Putamen (tissue), 1 donor: ENCODE measurements around the gene SMCO4.
"Not testable (repeated sequence)": the region's sequence is repeated elsewhere in the genome, so short reads cannot be mapped to it uniquely, and the experiment has no call there.

Experiments
- DNase-seq: peaks from one replicate; pipeline ENCODE4 v3.0.0-alpha.2; 2016; ENCODE audit warnings: low spot score

Gene SMCO4, protein sequence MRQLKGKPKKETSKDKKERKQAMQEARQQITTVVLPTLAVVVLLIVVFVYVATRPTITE

DNA sequence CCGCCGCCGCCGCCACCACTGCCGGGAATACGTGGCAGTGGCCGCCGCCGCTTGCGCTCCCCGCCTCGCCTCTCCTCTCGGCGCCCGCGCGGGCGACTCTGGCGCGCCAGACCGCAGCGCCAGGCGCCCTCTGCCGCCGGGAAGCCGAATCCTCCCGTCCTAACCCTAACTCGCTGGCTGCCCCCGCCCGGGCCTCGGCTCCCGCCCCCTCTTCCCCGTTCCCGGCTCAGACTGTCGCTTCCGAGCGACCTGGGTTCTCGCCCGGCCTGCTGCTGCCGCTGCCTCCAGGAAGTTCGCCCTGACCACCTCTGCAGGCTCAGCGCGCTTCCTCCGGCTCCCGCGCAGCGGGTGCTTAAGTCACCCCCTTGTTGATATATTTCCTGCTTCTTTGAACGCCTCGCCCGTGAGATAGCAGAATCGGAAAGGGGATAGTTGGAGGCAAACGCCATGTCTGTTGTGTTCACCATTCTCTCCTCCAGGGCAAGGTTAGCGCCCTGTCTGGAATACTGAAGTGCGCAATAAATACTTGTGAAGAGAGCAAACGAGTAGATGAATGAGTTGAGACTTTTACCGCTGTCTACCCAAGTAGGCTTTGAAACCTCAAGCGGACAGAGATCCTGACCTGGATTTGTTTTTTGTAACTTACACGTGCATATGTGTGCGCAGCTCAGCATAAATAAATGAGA is at the start of gene SMCO4:
Gene SMCO4 (minus strand): TSS at position 100 of the 686 bp plus-strand sequence. CDS start 64,202 bp downstream, outside the sequence.
- peak; percentile 65 for DNase-seq

DNA sequence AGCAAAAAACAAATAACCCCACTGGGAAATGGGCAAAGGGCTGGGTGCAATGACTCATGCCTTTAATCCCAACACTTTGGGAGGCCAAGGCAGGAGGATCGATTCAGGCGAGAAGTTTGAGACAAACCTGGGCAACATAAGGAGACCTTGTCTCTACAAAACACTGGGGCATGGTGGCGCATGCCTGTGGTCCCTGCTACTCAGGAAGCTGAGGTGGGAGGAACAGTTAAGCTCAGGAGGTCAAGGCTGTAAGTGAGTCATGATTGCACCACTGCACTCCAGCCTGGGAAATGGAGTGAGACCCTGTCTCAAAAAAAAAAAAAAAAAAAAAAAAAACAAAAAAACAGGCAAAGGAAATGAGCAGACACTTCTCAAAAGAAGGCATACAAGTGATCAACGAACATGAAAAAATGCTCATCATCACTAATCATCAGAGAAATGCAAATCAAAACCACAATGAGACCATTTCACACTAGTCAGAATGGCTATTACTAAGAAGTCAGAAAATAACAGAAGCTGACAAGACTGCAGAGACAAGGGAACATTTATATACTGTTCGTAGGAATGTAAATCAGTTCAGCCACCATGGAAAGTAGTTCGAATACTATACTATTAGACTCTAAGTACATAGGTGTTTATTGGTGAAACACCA is 48.2 kb upstream of the SMCO4 start:
- DNase-seq: no peak

DNA sequence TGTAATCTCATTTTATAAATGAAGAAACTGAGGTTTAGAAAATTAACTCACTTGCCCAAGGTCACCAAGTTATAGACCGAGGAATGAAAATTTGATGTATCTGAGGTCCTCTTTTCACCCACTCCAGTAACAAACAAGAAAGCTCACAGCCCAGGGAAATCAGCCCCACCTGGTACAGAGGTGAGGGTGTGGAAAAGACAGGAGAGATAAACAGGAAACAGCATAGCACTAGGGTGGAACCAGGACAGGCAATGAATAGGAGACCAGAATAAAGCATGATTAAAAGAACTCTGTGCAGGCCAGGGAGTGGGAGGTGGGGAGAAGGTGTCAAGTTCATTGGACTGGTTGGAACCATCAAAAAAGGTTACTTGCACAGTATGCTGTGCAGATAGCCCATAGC is 46.2 kb upstream of the SMCO4 start:
- DNase-seq: no peak

DNA sequence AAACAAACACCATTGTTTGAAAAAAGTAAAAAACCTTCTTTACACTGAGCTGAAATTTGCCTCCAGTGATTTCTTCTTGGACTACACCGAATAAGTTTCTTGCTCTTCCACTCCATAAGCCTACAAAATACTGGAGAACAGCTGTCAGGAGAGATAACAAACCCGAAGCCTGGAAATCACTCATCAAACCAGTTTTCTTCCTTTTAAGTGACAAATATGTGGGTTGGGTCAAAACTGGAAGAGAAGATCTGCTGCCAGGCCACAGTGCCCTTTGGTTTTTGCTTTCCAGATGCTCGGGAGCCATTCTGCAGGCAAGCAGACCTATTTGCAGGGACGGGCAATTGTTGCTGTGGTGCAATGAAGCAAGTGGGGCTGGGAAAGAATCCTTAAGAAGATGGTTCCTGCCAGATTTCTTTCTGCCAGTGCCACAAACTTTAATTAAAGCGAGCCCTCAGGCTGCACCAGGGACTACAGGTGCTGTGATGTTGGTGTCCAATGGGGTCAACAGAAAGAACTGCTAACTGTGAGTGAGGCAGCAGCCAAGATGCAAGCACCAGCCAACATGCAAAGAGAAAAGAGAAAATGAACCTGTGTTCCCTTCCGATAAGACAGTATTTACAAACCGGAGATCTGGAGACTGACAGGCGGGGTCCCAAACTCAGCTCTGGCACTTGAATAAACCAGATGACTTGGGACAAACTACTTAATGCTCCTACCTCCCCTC is 44.8 kb upstream of the SMCO4 start:
- no peak for DNase-seq

DNA sequence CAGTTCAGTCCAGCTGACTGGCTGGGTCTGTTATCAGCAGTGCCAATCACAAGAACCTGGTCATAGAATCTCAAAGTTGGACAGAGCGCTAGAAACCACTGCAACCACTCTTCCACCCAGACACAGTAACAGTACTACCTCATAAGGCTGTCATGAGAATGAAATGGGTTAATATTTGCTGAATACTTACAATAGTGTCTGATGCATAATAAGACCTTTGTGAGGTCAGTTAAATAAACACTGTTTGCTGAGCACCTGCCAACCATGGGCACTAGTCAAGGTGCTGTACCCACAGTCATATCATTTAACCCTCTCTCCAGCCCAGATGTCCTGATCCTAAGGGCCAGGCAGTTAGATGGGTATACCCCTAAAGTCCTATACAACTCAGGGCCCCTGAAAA is 44.2 kb upstream of the SMCO4 start:
- DNase-seq: not testable (repeated sequence)

DNA sequence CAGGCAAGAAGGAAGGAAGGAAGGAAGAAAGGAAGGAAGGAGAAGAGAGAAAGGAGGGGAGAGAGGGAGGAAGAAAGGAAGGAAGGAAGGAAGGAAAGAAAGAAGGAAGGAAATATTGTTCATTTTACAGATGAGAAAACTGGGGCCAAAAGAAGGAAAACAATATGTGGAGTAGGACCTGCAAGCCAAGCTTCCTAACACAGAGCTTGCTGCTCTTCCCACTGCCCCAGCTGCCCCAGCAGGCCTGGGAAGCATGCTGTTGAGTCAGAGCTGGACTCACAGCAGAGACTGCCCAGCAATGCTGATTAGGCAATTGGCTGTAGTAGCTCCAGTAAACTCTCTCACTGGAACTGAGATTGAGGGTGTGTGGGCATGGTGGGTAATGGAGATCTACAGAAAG is 42.6 kb upstream of the SMCO4 start:
- DNase-seq: no peak

DNA sequence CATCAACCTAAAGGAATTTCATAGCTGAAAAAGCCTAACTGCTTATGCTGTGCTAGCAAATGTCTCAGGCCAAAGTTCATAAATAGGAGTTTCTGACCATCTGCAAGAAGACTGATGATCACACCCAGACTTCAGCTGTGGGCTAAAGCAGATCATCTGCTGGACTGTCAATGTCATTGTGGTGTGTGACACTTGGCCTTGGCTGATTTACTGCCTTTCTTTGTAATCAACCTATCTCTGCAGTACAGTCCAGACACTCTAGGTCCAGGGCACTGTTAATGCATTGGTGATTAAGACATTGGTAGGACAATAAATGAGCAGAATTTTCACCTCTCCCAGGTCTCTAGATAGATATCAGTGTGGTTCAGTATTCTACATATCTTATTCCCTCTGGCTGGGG is 40.3 kb upstream of the SMCO4 start:
- DNase-seq: no peak

DNA sequence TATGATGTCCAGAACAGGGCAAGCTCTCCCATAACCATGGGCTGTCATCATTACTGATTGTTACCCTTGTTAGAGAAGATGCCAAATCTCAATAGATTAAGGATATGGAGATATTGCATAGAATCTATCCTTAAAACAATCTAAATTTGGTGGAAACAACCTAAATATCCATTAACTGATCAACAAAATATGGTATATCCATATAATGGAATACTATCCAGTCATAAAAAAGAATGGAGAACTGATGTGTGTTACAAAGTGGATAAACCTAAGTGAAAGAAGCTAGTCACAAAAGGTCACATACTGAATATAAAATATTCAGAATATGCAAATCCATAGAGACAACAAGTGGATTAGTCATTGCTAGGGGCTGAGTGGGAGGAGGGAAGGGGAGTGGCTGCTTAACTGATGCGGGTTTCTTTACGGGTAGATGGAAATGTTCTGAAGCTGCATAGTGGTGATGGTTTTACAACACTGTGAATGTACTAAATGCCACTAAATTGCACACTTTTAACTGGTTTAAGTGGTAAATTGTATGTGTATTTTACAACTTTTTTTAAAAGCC is 36.1 kb upstream of the SMCO4 start:
- no peak for DNase-seq

DNA sequence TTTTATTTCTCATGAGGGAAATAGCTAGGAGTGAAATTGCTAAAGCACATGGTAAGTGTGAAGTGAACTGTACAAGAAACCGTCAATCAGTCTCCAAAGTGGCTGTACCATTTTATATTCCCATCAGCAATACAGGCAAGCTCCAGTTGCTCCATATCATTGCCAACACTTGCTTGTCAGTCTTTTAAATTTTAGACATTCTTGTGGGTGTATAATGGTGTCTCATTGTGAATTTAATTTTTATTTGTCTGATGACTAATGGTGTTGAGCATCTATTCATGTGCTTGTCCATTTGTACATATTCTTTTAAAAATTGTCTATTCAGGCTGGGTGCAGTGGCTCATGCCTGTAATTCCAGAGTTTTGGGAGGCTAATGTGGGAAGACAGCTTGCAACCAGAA is 34.1 kb upstream of the SMCO4 start:
- no peak for DNase-seq

DNA sequence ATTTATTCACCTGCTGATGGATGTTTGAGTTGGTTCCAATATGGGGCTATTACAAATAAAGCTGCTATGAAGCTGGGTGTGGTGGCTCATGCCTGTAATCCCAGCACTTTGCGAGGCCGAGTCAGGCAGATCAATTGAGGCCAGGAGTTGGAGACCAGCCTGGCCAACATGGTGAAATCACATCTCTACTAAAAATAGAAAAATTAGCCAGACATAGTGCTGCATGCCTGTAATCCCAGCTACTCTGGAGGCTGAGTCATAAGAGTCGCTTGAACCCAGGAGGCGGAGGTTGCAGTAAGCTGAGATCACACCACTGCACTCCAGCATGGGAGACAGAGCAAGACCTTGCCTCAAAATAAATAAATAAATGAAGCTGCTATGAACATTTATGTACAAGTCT is 33.7 kb upstream of the SMCO4 start:
- not testable (repeated sequence) for DNase-seq

DNA sequence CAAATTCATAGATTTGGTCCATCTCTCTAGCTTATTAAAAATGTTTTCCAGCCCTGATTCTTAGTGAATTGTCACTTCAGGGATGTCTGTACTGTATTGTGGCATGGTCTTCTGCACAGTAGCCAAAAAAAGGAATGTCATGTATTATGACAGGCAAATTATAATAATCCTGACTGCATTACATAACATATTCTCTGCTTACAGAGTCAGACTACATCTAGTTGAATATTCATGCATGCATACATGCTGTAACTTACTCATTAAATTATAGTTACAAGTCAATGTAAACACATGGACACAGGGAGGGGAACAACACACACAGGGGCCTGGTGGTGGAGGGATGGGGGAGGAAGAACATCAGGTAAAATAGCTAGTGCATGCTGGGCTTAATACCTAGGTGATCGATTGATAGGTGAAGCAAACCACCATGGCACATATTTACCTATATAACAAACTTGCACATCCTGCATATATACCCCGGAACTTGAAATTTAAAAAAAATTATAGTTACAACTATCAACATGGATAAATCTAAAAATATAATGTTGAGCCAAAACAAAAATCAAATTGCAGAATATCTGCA is 31.5 kb upstream of the SMCO4 start:
- DNase-seq: no peak

DNA sequence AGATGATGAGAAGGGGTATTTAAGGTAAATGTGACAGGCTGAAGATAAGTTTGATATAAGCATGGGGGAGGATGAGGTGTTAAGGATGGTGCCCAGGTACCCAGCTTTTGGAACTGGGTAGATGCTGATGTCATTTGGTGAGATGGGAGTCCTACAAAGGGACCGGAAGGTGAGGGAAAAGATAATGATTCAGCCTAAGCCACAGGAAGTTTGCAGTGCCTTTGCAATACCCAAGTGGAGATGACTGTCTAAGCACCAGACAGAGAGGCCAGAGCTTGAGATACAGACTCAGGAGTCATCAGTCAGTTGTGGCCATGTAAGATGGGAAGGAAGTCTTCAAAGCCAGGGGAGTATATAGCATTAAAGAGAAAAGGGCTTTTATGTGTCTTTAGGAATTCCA is 30.0 kb upstream of the SMCO4 start:
- no peak for DNase-seq

DNA sequence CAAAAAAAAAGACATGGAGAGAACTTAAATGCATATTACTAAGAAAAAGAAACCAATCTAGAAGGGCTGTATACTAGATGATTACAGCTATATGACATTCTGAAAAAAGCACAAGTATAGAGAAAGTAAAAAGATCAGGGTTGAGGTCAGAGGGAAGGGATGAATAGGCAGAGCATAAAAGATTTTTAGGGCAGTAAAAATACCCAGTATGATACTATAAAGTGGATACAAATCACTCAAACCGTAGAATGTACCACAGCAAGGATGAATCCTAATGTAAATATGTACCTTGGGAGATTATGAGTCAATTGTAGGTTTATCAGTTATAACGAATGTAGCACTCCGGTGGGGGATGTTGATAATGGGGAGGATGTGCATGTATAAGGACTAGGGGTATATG is 29.4 kb upstream of the SMCO4 start:
- DNase-seq: no peak

DNA sequence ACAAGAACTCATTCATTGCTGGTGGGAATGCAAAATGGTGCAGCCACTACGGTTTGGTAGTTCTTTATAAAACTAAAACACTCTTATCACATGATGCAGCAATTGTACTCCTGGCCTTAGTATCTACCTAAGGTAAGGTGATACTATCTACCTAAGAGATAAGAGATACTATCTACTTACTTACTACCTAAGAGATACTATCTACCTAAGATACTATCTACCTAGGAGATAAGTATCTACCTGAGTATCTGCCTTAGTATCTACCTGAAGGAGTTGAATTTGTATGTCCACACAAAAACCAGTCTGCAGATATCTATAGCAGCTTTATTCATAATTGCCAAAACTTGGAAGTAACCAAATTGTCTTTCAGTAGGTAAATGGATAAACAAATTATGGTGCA is 29.0 kb upstream of the SMCO4 start:
- no peak for DNase-seq

DNA sequence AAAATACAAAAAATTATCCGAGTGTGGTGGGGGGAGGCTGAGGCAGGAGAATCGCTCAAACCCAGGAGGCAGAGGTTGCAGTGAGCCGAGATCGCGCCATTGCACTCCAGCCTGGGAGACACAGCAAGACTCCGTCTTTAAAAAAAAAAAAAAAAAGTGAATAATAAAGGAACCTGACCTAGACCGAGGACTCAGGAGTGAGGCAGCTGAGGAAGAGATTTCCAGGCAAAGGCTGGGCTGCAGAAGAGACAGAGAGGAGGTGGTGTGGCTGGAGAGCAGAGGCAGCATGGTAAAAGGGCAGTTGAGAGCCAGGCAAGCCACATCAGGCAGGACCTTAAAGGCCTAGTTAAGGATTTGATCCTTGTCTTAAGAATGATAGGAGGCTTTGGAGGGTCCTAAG is 28.4 kb upstream of the SMCO4 start:
- DNase-seq: no peak

DNA sequence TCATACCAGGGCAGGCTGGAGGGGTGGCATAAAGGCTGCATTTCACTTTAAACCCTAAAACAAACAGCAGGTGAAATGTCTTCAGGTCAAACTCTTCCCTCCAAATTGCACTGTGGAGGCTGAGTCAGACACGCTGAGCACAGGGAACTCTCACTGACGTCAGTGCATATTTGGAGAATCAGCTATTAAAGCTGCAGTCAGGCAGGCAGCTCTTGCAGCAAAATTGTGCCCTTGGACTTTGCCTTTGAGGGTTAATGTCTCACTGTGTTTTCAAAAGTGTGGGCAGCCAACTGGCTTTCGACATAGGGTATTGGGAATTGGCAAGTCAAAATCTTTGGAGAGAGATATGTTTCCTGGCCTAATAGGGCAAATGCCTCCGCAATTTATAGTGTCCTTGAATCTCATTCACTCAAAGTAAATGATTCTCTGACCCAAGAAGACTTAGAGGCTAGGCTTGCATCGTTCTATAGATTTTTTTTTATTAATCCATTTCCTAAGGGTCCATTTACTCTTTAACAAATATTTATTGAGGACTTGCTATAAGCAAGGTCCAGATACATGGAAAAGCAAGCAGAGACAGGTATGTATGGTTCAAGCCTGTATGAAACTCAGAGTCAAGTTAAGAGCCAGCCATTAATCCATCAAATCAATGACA is 27.7 kb upstream of the SMCO4 start:
- peak; percentile 17 for DNase-seq

DNA sequence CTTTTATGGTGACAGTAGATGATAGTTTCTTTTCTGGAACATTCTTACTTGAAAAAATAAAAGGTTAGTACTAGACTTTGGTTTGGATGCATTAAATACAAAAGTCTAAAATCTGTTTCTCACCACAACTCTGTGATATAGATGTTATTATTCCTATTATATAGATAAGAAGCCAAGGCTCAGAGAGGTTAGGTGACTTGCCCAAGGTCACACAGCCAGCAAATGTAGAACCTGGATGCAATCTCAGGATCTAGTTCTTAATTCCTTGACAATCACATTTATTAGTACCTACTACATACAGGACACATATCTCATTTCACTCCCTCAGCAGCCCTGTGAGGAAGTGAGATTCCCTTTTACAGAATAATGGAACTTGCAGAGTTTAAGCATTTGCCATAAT is 26.3 kb upstream of the SMCO4 start:
- DNase-seq: no peak

DNA sequence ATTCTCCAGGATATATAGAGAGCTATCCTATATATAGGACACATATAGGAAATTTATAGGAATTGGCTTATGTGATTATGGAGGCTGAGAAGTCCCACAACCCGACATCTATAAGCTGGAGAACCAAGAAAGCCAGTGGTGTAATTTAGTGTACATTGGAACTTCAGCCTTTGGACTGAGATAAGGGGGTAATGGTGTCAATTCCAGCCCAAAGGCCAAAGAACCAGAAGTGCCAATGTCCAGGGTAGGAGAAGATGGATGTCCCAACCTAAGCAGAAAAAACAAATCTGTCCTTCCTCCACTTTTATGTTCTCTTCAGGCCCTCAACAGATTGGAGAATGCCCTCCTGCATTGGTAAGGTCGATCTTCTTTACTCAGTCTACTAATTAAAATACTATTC is 25.5 kb upstream of the SMCO4 start:
- DNase-seq: no peak

DNA sequence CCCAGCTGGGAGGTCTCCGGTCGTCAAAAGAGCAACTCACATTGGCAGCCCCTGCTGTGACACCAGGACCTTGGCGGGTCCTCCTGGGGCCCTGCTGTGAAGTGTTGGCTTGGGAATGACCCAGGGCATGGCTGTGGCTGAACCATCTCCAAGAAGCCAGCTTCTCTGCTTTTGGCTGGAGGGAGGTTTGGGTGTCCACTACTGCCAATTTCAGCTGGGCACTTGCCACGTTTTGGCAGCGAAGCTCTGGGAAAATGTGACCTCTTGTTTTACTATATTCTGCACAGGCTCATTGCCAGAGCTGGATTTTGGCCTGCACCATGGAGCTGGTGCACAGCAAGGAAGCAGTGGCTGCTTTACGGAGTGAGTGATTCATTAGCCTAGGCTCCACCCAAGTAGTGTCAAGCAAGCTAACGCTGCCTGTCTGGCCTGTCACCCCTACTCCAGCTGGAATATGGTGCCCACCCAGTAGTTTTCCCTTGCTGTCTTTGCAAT is 24.3 kb upstream of the SMCO4 start:
- peak; percentile 37 for DNase-seq

DNA sequence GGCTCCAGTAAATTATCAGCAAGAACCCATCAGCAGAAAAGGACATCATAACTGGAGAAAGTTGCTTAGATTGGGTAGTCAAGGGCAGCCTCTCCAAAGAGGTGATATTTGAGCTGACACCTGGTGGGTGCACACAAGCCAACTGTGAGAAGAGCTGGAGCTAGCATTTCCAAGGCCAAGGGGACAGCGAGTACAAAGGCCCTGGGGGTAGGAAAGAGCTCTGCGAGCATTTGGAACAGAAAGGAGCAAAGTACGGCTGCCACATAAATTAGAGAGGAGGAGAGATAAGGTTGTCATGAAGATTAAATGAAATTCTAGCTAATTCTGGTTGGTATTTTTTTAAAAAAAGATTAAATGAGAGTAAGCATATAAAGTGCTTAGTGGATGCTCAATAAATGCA is 21.7 kb upstream of the SMCO4 start:
- DNase-seq: no peak

DNA sequence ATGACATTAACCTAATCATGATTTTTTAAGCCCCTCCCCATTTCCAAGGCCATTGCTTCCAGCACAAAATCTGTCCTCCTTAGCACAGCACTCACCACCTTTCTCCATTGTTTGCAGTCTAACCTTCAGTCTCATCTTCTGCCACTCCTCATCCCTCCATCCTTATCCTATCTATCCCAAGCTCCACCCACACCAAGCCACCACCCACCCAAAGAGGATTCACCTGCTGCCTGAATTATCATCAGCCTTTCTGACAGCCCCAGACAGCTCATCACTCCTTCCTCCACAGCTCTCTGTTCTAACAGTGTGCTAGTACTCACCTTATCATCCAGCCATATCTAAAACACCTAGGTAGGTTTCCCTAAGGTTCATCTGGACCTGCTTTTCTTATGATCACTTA is 20.7 kb upstream of the SMCO4 start:
- DNase-seq: no peak
